ENCODE data around the gene MED10.

GRCh38 chr5:6370580-6370979 is 7.8 kb downstream of the MED10 start:
- TF ChIP-seq CTCF (IDR thresholded peaks at IDR 0.05) (no peak), POLR2A (IDR thresholded peaks at IDR 0.05) (no peak)
